ENCODE data around the gene RFX2. TPM values are rescaled to one million over a fixed set of nuclear protein-coding genes. Genes with fewer than 3 reads are reported as not detected.
A peak's percentile ranks its signal among the peaks of the same experiment; 100 is the strongest.

The RFX2 gene
- total RNA-seq, 1 donor = 10.7 TPM

- TF ChIP-seq, protein P1, sequence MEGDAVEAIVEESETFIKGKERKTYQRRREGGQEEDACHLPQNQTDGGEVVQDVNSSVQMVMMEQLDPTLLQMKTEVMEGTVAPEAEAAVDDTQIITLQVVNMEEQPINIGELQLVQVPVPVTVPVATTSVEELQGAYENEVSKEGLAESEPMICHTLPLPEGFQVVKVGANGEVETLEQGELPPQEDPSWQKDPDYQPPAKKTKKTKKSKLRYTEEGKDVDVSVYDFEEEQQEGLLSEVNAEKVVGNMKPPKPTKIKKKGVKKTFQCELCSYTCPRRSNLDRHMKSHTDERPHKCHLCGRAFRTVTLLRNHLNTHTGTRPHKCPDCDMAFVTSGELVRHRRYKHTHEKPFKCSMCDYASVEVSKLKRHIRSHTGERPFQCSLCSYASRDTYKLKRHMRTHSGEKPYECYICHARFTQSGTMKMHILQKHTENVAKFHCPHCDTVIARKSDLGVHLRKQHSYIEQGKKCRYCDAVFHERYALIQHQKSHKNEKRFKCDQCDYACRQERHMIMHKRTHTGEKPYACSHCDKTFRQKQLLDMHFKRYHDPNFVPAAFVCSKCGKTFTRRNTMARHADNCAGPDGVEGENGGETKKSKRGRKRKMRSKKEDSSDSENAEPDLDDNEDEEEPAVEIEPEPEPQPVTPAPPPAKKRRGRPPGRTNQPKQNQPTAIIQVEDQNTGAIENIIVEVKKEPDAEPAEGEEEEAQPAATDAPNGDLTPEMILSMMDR (IDR thresholded peaks at IDR 0.05; ENCODE audit: insufficient read depth, low read length) = no peak
- DNase-seq (ENCODE audit: low read depth) = peak; percentile 97
- H3K4me3 ChIP-seq (ENCODE audit: low read depth, low read length) = peak overlapping the region; percentile 37
Measured at GRCh38 chr19:6056801-6057650, 53.3 kb downstream of the RFX2 start.

- DNase-seq (ENCODE audit: low read depth) = no peak
- TF ChIP-seq, protein P1 (IDR thresholded peaks at IDR 0.05; ENCODE audit: insufficient read depth, low read length) = no peak
- H3K4me3 ChIP-seq (ENCODE audit: low read depth, low read length) = no peak overlapping the region
Measured at GRCh38 chr19:6056282-6056741, 54.0 kb downstream of the RFX2 start.

GRCh38 chr19:6055013-6055795 lies 55.1 kb downstream of the RFX2 start:
- TF ChIP-seq, protein P1 (IDR thresholded peaks at IDR 0.05; ENCODE audit: insufficient read depth, low read length) = no peak
- no peak overlapping the region for H3K4me3 ChIP-seq (ENCODE audit: low read depth, low read length)
- peak; percentile 27 for DNase-seq (ENCODE audit: low read depth)

GRCh38 chr19:6048793-6049405 lies 61.4 kb downstream of the RFX2 start:
- TF ChIP-seq, protein P1 (IDR thresholded peaks at IDR 0.05; ENCODE audit: insufficient read depth, low read length) = peak; percentile 94
- peak; percentile 83 for DNase-seq (ENCODE audit: low read depth)
- no peak overlapping the region for H3K4me3 ChIP-seq (ENCODE audit: low read depth, low read length)

GRCh38 chr19:6048348-6048747 lies 62.0 kb downstream of the RFX2 start:
- no peak overlapping the region for H3K4me3 ChIP-seq (ENCODE audit: low read depth, low read length)
- TF ChIP-seq, protein P1 (IDR thresholded peaks at IDR 0.05; ENCODE audit: insufficient read depth, low read length) = no peak
- no peak for DNase-seq (ENCODE audit: low read depth)

GRCh38 chr19:6047741-6048251 lies 62.5 kb downstream of the RFX2 start:
- TF ChIP-seq, protein P1 (IDR thresholded peaks at IDR 0.05; ENCODE audit: insufficient read depth, low read length) = peak; percentile 90
- no peak overlapping the region for H3K4me3 ChIP-seq (ENCODE audit: low read depth, low read length)
- peak; percentile 69 for DNase-seq (ENCODE audit: low read depth)

Data from fibroblast of the aortic adventitia (primary cell).